ENCODE data around the gene CX3CL1. TPM values are rescaled to one million over a fixed set of nuclear protein-coding genes. Genes with fewer than 3 reads are reported as not detected.

CX3CL1 gene
- total RNA-seq, 1 experiment from 2014 or later, result not detected

DNA sequence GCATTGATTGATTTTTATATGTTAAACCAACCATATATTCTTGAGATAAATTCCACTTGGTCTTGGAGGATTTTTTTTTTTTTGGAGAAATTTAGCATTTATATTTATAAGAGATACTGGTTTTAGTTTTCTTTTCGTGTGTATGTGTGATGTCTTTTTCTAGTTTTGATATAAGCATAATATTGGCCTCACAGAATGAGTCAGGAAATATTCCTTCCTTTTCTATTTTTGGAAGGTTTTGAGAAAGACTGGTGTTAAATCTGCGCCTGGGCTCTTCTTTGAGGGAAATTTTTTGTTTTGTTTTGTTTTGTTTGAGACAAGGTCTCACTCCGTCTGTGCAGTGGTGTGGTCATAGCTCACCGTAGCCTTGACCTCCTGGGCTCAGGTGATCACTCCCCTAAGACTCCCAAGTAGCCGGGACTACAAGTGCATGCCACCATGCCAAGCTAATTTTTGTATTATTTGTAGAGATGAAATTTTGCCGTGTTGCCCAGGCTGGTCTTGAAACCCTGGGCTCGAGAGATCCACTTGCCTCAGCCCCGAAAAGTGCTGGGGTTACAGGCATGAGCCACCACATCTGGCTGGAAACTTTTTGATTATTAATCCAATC is 42.5 kb upstream of the CX3CL1 start:
- POLR2A ChIA-PET (ENCODE audit: unreplicated experiment), result no interaction called here
- H4K20me1 ChIP-seq (ENCODE audit: insufficient read depth), result no peaks in the 10 kb centered on the region
- H3K4me3 ChIP-seq, result no peak overlapping the region
- CTCF ChIA-PET, result no interaction called here
- H2AFZ ChIP-seq, result no peak overlapping the region
- no peak for DNase-seq
- H3K36me3 ChIP-seq (ENCODE audit: low read depth), result no peaks in the 10 kb centered on the region
- TF ChIP-seq, protein P1, sequence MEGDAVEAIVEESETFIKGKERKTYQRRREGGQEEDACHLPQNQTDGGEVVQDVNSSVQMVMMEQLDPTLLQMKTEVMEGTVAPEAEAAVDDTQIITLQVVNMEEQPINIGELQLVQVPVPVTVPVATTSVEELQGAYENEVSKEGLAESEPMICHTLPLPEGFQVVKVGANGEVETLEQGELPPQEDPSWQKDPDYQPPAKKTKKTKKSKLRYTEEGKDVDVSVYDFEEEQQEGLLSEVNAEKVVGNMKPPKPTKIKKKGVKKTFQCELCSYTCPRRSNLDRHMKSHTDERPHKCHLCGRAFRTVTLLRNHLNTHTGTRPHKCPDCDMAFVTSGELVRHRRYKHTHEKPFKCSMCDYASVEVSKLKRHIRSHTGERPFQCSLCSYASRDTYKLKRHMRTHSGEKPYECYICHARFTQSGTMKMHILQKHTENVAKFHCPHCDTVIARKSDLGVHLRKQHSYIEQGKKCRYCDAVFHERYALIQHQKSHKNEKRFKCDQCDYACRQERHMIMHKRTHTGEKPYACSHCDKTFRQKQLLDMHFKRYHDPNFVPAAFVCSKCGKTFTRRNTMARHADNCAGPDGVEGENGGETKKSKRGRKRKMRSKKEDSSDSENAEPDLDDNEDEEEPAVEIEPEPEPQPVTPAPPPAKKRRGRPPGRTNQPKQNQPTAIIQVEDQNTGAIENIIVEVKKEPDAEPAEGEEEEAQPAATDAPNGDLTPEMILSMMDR (conservative IDR thresholded peaks at IDR 0.05), result no peak
- TF ChIP-seq EZH2 (IDR thresholded peaks at IDR 0.05; ENCODE audit: low read depth), result no peak
- H3K4me1 ChIP-seq (replicated peaks; ENCODE audit: insufficient read depth), result peaks cover 6% of the 10 kb centered on the region
- H3K9me2 ChIP-seq (ENCODE audit: insufficient read depth), result peaks cover 3% of the 10 kb centered on the region; the same call in 1 of the 2 replicates
- H3F3A ChIP-seq (ENCODE audit: insufficient read depth, low read depth), result 0 out of 2 replicates have a peak, but pooled peaks cover 5% of the 10 kb centered on the region
- no TSS peak for BruUV-seq (replicated peaks)
- H3K27me3 ChIP-seq (ENCODE audit: insufficient read depth, low read depth), result no peaks in the 10 kb centered on the region
- intact Hi-C loops (cut with micrococcal nuclease; ENCODE audit: unreplicated experiment), result no loop called here
- no peak overlapping the region for H3K27ac ChIP-seq
- no peak overlapping the region for H3K4me2 ChIP-seq
- H3K9me3 ChIP-seq (ENCODE audit: insufficient read depth, low read depth), result no peaks in the 10 kb centered on the region; the same call in 1 of the 2 replicates
- no peaks in the 10 kb centered on the region for H3K79me2 ChIP-seq (ENCODE audit: low read depth)

DNA sequence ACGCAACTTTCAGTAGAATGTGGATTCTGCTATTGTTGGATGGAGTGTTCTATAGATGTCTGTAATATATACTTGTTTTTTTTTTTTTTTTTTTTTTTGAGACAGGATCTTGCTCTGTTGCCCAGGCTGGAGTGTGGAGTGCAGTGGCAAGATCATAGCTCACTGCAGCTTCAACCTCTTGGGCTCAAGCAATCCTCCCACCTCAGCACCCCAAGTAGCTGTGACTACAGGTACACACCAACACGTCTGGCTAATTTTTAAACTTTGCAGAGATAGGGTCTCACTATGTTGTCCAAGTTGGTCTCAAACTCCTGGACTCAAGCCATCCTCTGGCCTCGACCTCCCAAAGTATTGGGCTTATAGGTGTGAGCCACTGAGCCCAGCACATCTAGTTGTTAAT is 40.9 kb upstream of the CX3CL1 start:
- no peak overlapping the region for H3K27ac ChIP-seq
- no peak overlapping the region for H2AFZ ChIP-seq
- DNase-seq, result no peak
- intact Hi-C loops (cut with micrococcal nuclease; ENCODE audit: unreplicated experiment), result no loop called here
- BruUV-seq (replicated peaks), result no TSS peak
- CTCF ChIA-PET, result interaction anchor here (0.6 kb wide), 2 partner anchors 9 to 296 kb away, joined by 5 to 22 read pairs; no protein-coding TSS in a partner anchor
- TF ChIP-seq, protein P1 (conservative IDR thresholded peaks at IDR 0.05), result no peak
- TF ChIP-seq EZH2 (IDR thresholded peaks at IDR 0.05; ENCODE audit: low read depth), result no peak
- peaks cover 2% of the 10 kb centered on the region; the same call in 1 of the 2 replicates for H3K9me3 ChIP-seq (ENCODE audit: insufficient read depth, low read depth)
- H3K4me1 ChIP-seq (replicated peaks; ENCODE audit: insufficient read depth), result no peaks in the 10 kb centered on the region
- no peak overlapping the region for H3K4me2 ChIP-seq
- no peaks in the 10 kb centered on the region for H3K27me3 ChIP-seq (ENCODE audit: insufficient read depth, low read depth)
- no peak overlapping the region for H3K4me3 ChIP-seq
- H3K9me2 ChIP-seq (ENCODE audit: insufficient read depth), result peaks cover 3% of the 10 kb centered on the region; the same call in 1 of the 2 replicates
- H3F3A ChIP-seq (ENCODE audit: insufficient read depth, low read depth), result no peaks in the 10 kb centered on the region
- POLR2A ChIA-PET (ENCODE audit: unreplicated experiment), result no interaction called here
- no peaks in the 10 kb centered on the region for H3K79me2 ChIP-seq (ENCODE audit: low read depth)
- H3K36me3 ChIP-seq (ENCODE audit: low read depth), result no peaks in the 10 kb centered on the region
- no peaks in the 10 kb centered on the region for H4K20me1 ChIP-seq (ENCODE audit: insufficient read depth)

DNA sequence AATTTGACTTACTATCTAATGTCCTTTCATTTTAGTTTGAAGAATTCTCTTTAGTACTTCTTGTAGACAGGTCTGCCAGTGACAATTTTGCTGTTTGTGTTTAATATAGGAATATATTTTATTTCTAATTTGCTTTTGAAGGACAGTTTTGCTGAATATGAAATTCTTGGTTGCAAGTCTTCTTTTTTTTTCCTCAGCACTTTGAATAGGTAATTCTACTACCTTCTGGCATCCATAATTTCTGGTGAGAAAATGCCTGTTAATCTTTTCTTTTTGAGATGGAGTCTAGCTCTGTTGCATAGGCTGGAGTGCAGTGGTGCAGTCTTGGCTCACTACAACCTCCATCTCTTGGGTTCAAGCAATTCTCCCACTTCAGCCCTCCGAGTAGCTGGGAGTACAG is 38.9 kb upstream of the CX3CL1 start:
- no peak for DNase-seq
- intact Hi-C loops (cut with micrococcal nuclease; ENCODE audit: unreplicated experiment), result no loop called here
- Histone ChIP-seq H3F3A (ENCODE audit: insufficient read depth, low read depth) (no peaks in the 10 kb centered on the region), H3K36me3 (ENCODE audit: low read depth) (no peaks in the 10 kb centered on the region), H3K9me3 (ENCODE audit: insufficient read depth, low read depth) (peaks cover 2% of the 10 kb centered on the region; the same call in 1 of the 2 replicates), H3K4me3 (no peak overlapping the region), H3K27ac (no peak overlapping the region), H3K4me1 (replicated peaks; ENCODE audit: insufficient read depth) (no peaks in the 10 kb centered on the region), H3K27me3 (ENCODE audit: insufficient read depth, low read depth) (no peaks in the 10 kb centered on the region), H3K9me2 (ENCODE audit: insufficient read depth) (no peaks in the 10 kb centered on the region), H3K79me2 (ENCODE audit: low read depth) (no peaks in the 10 kb centered on the region), H3K4me2 (no peak overlapping the region), H2AFZ (no peak overlapping the region), H4K20me1 (ENCODE audit: insufficient read depth) (no peaks in the 10 kb centered on the region)
- no TSS peak for BruUV-seq (replicated peaks)
- POLR2A ChIA-PET (ENCODE audit: unreplicated experiment), result interaction anchor here (0.6 to 0.7 kb wide), 2 partner anchors 372 to 854 kb away, joined by 3 to 10 read pairs; no protein-coding TSS in a partner anchor
- TF ChIP-seq, protein P1 (conservative IDR thresholded peaks at IDR 0.05), result no peak
- no peak for TF ChIP-seq EZH2 (IDR thresholded peaks at IDR 0.05; ENCODE audit: low read depth)
- CTCF ChIA-PET, result no interaction called here

Measured in PC-9 (cell line).